Endothelial cell of umbilical vein (primary cell): ENCODE results near the gene CNOT11. TPM values are rescaled to one million over a fixed set of nuclear protein-coding genes. Genes with fewer than 3 reads are reported as not detected.

ENCODE experiments used
- BruUV-seq: library from RNA; stranded (reverse); fragments of 400-500 nt; replicated peaks from 2 replicates; lab custom pipeline; 2021; lab: Mats Ljungman, UMichigan
- CTCF ChIA-PET: fragments of 300-600, 350-600 bp; sonication (Branson Sonifier 250); formaldehyde crosslinking; loops from one replicate; lab custom pipeline; 2021; ENCODE audit warnings: antibody characterized with exemption, inconsistent platforms; lab: Charles Lee
- POLR2A ChIA-PET: fragments of 300-600, 350-600 bp; sonication (Branson Sonifier 250); formaldehyde crosslinking; loops from one replicate; lab custom pipeline; 2021; ENCODE audit warnings: antibody characterized with exemption, inconsistent platforms; lab: Charles Lee
- DNase-seq: peaks from one replicate; pipeline ENCODE4 v3.0.0-alpha.2; 2011; ENCODE audit warnings: low read depth, low spot score
- FAIRE-seq: peaks from 2 replicates; lab custom pipeline; 2011; peaks lifted over from hg19 to GRCh38; lab: Jason Lieb, UNC
- H2AFZ ChIP-seq: 2 replicates; pipeline ENCODE4 v1.6.0; 2012; ENCODE audit warnings: low read depth, low read length, control low read depth, inconsistent platforms
- H3K27ac ChIP-seq: 2 replicates; pipeline ENCODE4 v1.5.1; 2011; ENCODE audit warnings: low read depth, mild to moderate bottlenecking, control low read depth, low read length, moderate library complexity; ENCODE audit not compliant: insufficient read depth
- H3K27me3 ChIP-seq, 2 experiments: 2 replicates each; pipeline versions ENCODE4 v1.6.0 to v1.6.1; 2011; ENCODE audit warnings: low read length in 2 of 2, mixed read lengths in 1 of 2; ENCODE audit not compliant: control insufficient read depth in 2 of 2, insufficient read depth in 2 of 2
- H3K36me3 ChIP-seq, 2 experiments: 2 replicates in 1 of 2; 3 replicates in 1 of 2; pipeline ENCODE4 v1.5.1; 2011; ENCODE audit warnings: low read length in 2 of 2, mild to moderate bottlenecking in 1 of 2, moderate library complexity in 1 of 2; ENCODE audit not compliant: control insufficient read depth in 2 of 2, insufficient read depth in 2 of 2; ENCODE audit errors: extremely low read depth in 1 of 2
- H3K4me1 ChIP-seq: 3 replicates; pipeline ENCODE4 v1.5.1; 2011; ENCODE audit warnings: mild to moderate bottlenecking, low read length; ENCODE audit not compliant: control insufficient read depth, insufficient read depth; ENCODE audit errors: extremely low read depth
- H3K4me2 ChIP-seq: 2 replicates; pipeline ENCODE4 v1.6.1; 2011; ENCODE audit warnings: low read length, control low read depth, mixed read lengths; ENCODE audit not compliant: insufficient read depth
- H3K4me3 ChIP-seq, 3 experiments: fragments of 200-600 bp in 1 of 3; sonication (generic), shearing (Covaris generic) in 1 of 3; replicated peaks in 1 of 3; 2 replicates each; pipeline ENCODE4 v1.5.1; 2011 to 2016; ENCODE audit warnings: control low read depth in 3 of 3, low read length in 3 of 3, mild to moderate bottlenecking in 2 of 3, inconsistent platforms in 1 of 3, low read depth in 1 of 3, moderate library complexity in 1 of 3; ENCODE audit not compliant: insufficient read depth in 1 of 3
- H3K79me2 ChIP-seq: 2 replicates; pipeline ENCODE4 v1.6.0; 2012; ENCODE audit warnings: low read length, inconsistent platforms; ENCODE audit not compliant: control insufficient read depth, insufficient read depth
- H3K9ac ChIP-seq: replicated peaks from 2 replicates; pipeline ENCODE3; 2011; ENCODE audit warnings: low read length, control low read depth; ENCODE audit not compliant: insufficient read depth; ENCODE audit errors: extremely low read depth
- H3K9me1 ChIP-seq: replicated peaks from 3 replicates; pipeline ENCODE4 v1.6.0; 2011; ENCODE audit warnings: mild to moderate bottlenecking, low read length; ENCODE audit not compliant: control insufficient read depth, insufficient read depth; ENCODE audit errors: extremely low read depth
- H3K9me3 ChIP-seq: replicated peaks from 2 replicates; pipeline ENCODE4 v1.5.1; 2012; ENCODE audit warnings: low read length, inconsistent platforms; ENCODE audit not compliant: control insufficient read depth, insufficient read depth
- H4K20me1 ChIP-seq: replicated peaks from 2 replicates; pipeline ENCODE3; 2011; ENCODE audit warnings: mild to moderate bottlenecking, low read length; ENCODE audit not compliant: control insufficient read depth, insufficient read depth; ENCODE audit errors: extremely low read depth
- EZH2 ChIP-seq: IDR thresholded peaks from 2 replicates; pipeline ENCODE4 v1.6.1; 2012; ENCODE audit warnings: borderline replicate concordance, low read depth, mild to moderate bottlenecking, moderate library complexity, low read length, inconsistent platforms; ENCODE audit not compliant: severe bottlenecking
- FOS ChIP-seq: IDR thresholded peaks from 2 replicates; pipeline ENCODE4 v1.6.1; 2011; ENCODE audit warnings: mild to moderate bottlenecking, low read length, moderate library complexity, borderline replicate concordance; ENCODE audit not compliant: insufficient read depth
- GATA2 ChIP-seq: IDR thresholded peaks from 2 replicates; pipeline ENCODE4 v1.7.0; 2011; ENCODE audit warnings: low read depth, mild to moderate bottlenecking, moderate library complexity, mixed read lengths, low read length; ENCODE audit not compliant: insufficient read length, insufficient read depth
- JUN ChIP-seq: IDR thresholded peaks from 2 replicates; pipeline ENCODE4 v1.6.1; 2011; ENCODE audit warnings: borderline replicate concordance, low read depth; ENCODE audit not compliant: insufficient read length, insufficient read depth
- MYC ChIP-seq: IDR thresholded peaks from one replicate; pipeline ENCODE4 v1.6.1; 2011; ENCODE audit warnings: mild to moderate bottlenecking, low read depth, low read length
- POLR2A ChIP-seq: IDR thresholded peaks from 2 replicates; pipeline ENCODE4 v1.6.1; 2012; ENCODE audit warnings: low read depth, mild to moderate bottlenecking, control low read depth, low read length
- POLR2AphosphoS5 ChIP-seq: IDR thresholded peaks from 2 replicates; pipeline ENCODE4 v1.6.1; 2012; ENCODE audit warnings: low read depth, mild to moderate bottlenecking, control low read depth, low read length, moderate library complexity; ENCODE audit not compliant: insufficient read depth
- dilution Hi-C: fragments of 300-500 bp; cut with MboI; formaldehyde crosslinking; loops from one replicate; pipeline ENCODE4 v1.15.0; 2019; ENCODE audit warnings: low sequenced_read_pairs; ENCODE audit not compliant: extremely low pct_ligation_motif_present
- intact Hi-C: fragments of 100-400 bp; cut with micrococcal nuclease; formaldehyde crosslinking; loops from one replicate; pipeline ENCODE4 v1.10.0; 2022
- polyA plus RNA-seq, 4 experiments: library from polyadenylated mRNA; depleted of rRNA in 3 of 4; stranded (reverse) in 3 of 4; unstranded in 1 of 4; fragments of >200 nt; gene quantifications; 2 replicates each; pipeline versions ENCODE4 v1.2.1 to v1.2.3, GENCODE V29; 2011 to 2012; ENCODE audit warnings: missing spikeins in 1 of 4
- total RNA-seq: library from RNA; stranded (reverse); gene quantifications from 2 replicates; pipeline ENCODE4 v1.2.3, GENCODE V29; 2021
- TF ChIP-seq, protein P1 (sequence below): IDR thresholded peaks from 2 replicates; pipeline ENCODE4 v1.6.1; 2011; ENCODE audit not compliant: insufficient read depth, insufficient read length
- TF ChIP-seq, protein P2 (sequence below), 2 donors: IDR thresholded peaks; 1 replicate in 1 of 2; 2 replicates in 1 of 2; pipeline ENCODE4 v1.5.1; 2011; ENCODE audit warnings: low read length in 2 of 2, mild to moderate bottlenecking in 2 of 2, moderate library complexity in 2 of 2, control low read depth in 1 of 2, inconsistent platforms in 1 of 2, low read depth in 1 of 2; ENCODE audit not compliant: insufficient read depth in 1 of 2; ENCODE audit errors: extremely low read depth in 1 of 2

Gene CNOT11
- total and polyA plus RNA-seq, 2 donors (not counting 3 experiments of a cell fraction or from before 2014, with no cell fraction given): 40.5 to 44.3 TPM

DNA sequence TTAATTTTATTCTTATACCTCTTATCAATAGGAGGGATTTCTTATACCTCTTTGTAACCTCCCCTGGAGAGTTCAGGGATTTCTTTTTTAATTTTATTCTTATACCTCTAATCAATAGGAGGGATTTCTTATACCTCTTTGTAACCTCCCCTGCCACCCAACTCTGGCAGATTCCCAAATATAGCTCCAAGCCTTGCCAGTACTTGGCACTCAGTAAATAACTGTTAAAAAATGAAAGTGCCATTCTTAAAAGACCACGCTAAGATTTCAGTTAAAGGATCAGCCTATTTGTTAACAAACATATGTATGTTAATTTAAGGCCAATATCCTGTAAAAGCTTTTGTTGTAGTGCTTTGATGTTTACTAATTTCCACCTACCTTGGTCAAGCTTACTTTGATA is 51.0 kb downstream of the CNOT11 start:
- Histone ChIP-seq H3K4me2 (no peak overlapping the region), H3K9me3 (no peaks in the 10 kb centered on the region), H3K27ac (no peak overlapping the region), H3K27me3 (no peaks in the 10 kb centered on the region), H2AFZ (no peak overlapping the region), H3K9ac (no peak overlapping the region), H3K79me2 (peaks cover 98% of the 10 kb centered on the region), H3K4me3 (no peak overlapping the region), H3K9me1 (no peaks in the 10 kb centered on the region), H4K20me1 (peaks cover 6% of the 10 kb centered on the region), H3K36me3 (no peaks in the 10 kb centered on the region), H3K4me1 (peaks cover 19% of the 10 kb centered on the region)
- ChIA-PET POLR2A (no interaction called here), CTCF (no interaction called here)
- no peak for DNase-seq
- intact Hi-C loops (no loop called here), dilution Hi-C loops (no loop called here)
- no TSS peak for BruUV-seq
- FAIRE-seq: no peak
- TF ChIP-seq MYC (no peak), FOS (no peak), JUN (no peak), POLR2A (no peak), POLR2AphosphoS5 (no peak), GATA2 (no peak), EZH2 (no peak)
- TF ChIP-seq, protein P1, sequence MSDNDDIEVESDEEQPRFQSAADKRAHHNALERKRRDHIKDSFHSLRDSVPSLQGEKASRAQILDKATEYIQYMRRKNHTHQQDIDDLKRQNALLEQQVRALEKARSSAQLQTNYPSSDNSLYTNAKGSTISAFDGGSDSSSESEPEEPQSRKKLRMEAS: no peak
- TF ChIP-seq, protein P2, sequence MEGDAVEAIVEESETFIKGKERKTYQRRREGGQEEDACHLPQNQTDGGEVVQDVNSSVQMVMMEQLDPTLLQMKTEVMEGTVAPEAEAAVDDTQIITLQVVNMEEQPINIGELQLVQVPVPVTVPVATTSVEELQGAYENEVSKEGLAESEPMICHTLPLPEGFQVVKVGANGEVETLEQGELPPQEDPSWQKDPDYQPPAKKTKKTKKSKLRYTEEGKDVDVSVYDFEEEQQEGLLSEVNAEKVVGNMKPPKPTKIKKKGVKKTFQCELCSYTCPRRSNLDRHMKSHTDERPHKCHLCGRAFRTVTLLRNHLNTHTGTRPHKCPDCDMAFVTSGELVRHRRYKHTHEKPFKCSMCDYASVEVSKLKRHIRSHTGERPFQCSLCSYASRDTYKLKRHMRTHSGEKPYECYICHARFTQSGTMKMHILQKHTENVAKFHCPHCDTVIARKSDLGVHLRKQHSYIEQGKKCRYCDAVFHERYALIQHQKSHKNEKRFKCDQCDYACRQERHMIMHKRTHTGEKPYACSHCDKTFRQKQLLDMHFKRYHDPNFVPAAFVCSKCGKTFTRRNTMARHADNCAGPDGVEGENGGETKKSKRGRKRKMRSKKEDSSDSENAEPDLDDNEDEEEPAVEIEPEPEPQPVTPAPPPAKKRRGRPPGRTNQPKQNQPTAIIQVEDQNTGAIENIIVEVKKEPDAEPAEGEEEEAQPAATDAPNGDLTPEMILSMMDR (IDR thresholded peaks at IDR 0.05; ENCODE audit: extremely low read depth in 1 of 2, insufficient read depth in 1 of 2, low read depth in 1 of 2, low read length in 2 of 2): no peak
